GM12874 (cell line): ENCODE data around the gene SAP25.

Experiments used
- CTCF ChIP-seq: IDR thresholded peaks from 2 replicates; pipeline ENCODE4 v1.5.1; 2011; ENCODE audit warnings: low read depth, mild to moderate bottlenecking, control low read depth, low read length, moderate library complexity; ENCODE audit not compliant: insufficient read depth

Gene SAP25

GRCh38 chr7:100546926-100547800 is 26.5 kb downstream of the SAP25 start:
- TF ChIP-seq CTCF, result no peak

DNA sequence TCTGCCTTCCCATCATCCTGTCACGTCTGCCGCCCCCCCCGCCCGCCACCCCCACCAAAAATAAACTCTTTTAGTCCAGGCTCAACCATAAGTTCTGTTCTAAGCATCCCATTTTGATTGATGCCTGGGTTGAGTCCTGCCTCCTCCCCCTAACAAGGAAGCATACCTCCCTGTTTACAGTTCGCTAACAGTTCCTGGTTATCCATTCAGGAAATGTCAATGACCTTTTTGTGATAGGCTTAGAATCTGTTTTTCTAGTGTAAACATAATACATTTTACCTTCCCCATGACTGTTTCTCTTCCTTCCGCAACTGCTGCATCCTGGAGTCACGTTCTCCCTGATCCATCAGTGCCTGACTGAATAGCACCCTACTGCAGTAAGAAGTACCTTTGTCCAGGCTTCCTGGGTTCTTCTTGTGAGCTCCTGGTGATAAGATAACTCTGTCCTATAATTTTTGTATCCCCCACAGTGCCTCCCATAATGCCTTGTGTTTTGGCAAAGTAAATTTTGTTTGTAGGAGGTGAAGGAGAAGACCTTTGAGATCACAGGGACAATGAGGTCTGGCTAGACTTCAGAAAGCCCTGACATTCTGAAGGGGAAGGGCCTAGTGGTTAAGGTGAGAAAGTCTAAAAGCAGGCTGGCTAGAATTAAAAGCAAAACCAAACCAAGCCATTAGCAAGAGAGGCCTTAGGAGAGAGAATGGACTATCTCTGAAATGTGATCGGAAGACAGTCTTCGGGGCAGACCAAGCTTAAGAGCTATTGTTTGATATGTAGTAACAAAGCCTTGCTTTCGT is 27.4 kb downstream of the SAP25 start:
- TF ChIP-seq CTCF, result no peak

DNA sequence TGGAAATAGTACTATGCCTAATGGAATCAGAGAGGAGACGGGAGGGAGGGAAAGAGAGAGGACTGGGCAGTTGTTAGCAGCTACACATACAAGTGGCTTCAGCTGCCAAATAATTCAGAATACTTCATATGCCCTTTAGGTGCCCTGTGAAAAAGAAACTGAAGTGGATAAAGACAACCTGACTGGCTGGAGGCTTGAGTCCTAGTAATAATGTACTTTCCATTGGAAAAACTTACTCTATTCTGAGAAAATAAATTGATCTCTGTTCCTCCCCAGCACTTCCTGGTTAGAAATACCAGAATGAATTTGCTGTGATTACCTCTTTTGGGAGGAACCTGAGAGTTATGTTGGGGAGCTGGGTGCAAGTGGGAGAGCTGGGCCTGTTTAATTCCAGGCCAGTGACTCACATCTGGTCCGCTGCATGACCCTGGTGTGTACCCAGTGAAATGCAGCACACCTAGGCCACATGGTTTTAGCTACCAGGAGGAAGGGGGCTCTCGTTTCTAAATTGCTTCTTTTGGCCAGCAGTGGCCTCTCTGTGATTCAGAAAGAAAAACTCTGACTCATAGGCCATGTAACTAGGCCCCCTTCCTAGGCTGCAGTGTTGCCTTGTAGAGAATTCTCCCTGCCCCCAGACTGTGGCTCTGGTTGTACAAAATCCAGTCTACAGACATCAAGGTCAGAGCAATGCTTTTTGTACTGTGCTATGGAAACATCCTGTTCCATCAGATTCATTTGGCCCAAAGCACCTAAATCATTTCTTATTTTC is 28.2 kb downstream of the SAP25 start:
- 0 out of 2 replicates have a peak, but pooled peaks have one; percentile 12 for TF ChIP-seq CTCF

GRCh38 chr7:100544967-100545359 is 28.7 kb downstream of the SAP25 start:
- TF ChIP-seq CTCF, result no peak

DNA sequence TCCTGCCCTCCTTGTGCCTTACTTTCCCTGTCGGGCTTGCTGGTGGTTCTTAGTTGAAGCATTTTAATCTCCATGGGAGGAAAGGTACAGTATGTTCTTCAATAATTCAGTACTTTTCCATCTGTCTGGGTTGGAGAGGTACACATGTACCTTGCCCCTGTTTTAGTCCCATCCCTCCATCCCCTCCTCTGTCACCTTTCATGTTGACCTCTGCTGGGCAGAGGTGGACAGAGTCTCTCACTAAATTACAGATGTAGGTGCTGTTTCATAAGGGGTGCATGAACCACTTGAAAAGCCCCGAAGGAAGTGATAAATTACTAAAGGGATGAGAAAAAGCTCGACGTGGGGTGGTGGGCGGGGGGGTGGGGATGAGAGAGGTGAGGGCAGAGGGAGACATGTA is 29.3 kb downstream of the SAP25 start:
- TF ChIP-seq CTCF, result no peak

DNA sequence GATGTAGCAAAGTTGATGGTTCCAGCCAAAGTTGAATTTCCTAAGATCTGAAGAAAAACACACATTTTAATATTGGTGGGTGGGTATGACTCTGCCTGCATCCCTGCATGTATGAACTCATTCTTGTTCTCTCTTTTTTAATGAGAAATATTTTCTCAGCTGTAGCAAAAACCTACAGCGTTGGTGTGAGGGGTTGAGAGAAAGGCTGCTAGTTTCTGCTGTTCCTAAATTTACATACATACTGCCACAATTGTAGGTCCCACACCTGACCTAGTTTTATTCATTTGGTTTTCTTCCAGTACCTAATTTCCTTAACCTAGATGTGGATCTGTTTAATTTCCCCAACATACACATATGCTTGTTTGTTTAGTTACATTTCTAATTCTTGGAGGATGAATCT is 30.1 kb downstream of the SAP25 start:
- no peak for TF ChIP-seq CTCF
